Superior temporal gyrus (tissue), 1 donor: ENCODE measurements around the gene C6orf136.
A peak's percentile ranks its signal among the peaks of the same experiment; 100 is the strongest.

Experiments
- DNase-seq: peaks from one replicate; pipeline ENCODE4 v3.0.0-alpha.2; 2016; ENCODE audit errors: extremely low spot score

C6orf136 gene

GRCh38 chr6:30615219-30615957 is 31.5 kb upstream of the C6orf136 start:
- DNase-seq: peak; percentile 78

- peak; percentile 64 for DNase-seq
Measured at GRCh38 chr6:30615958-30616810, 30.7 kb upstream of the C6orf136 start.

- peak; percentile 100 for DNase-seq
Measured at GRCh38 chr6:30616811-30617564, 29.9 kb upstream of the C6orf136 start, which contains the start of gene PPP1R10. Gene PPP1R10 (minus strand): TSS chr6:30617243. CDS start chr6:30609944, 7,299 bp downstream.

- peak; percentile 99 for DNase-seq
Measured at GRCh38 chr6:30617565-30618269, 29.2 kb upstream of the C6orf136 start, which contains the start of gene MRPS18B. Gene MRPS18B (plus strand): TSS chr6:30617840. CDS start chr6:30617866, 26 bp downstream.

GRCh38 chr6:30618270-30618797 is 28.6 kb upstream of the C6orf136 start:
- no peak for DNase-seq

- DNase-seq: no peak
Measured at GRCh38 chr6:30619561-30619960, 27.4 kb upstream of the C6orf136 start.

- no peak for DNase-seq
Measured at GRCh38 chr6:30625511-30625910, 21.4 kb upstream of the C6orf136 start.

- peak; percentile 93 for DNase-seq
Measured at GRCh38 chr6:30626484-30627366, 20.2 kb upstream of the C6orf136 start, which contains the start of gene ATAT1. Gene ATAT1 (plus strand): TSS chr6:30626874.

GRCh38 chr6:30635834-30636233 is 11.1 kb upstream of the C6orf136 start:
- DNase-seq: no peak

GRCh38 chr6:30640481-30640880 is 6.5 kb upstream of the C6orf136 start:
- DNase-seq: no peak

GRCh38 chr6:30641048-30641447 is 5.9 kb upstream of the C6orf136 start:
- no peak for DNase-seq

- DNase-seq: no peak
Measured at GRCh38 chr6:30643656-30644055, 3.3 kb upstream of the C6orf136 start.

- DNase-seq: no peak
Measured at GRCh38 chr6:30644769-30645168, 2.2 kb upstream of the C6orf136 start.

- DNase-seq: no peak
Measured at GRCh38 chr6:30645989-30646388, 944 bp upstream of the C6orf136 start.

- peak; percentile 47 for DNase-seq
Measured at GRCh38 chr6:30647242-30648116, 546 bp downstream of the C6orf136 start.

GRCh38 chr6:30651143-30651542 is 4.2 kb downstream of the C6orf136 start:
- DNase-seq: no peak

- no peak for DNase-seq
Measured at GRCh38 chr6:30654798-30655742, 8.1 kb downstream of the C6orf136 start.

GRCh38 chr6:30655743-30656094 is 8.8 kb downstream of the C6orf136 start:
- no peak for DNase-seq
